Measurements from ENCODE around the gene SPG21. TPM values are rescaled to one million over a fixed set of nuclear protein-coding genes. Genes with fewer than 3 reads are reported as not detected.

The SPG21 gene
- total RNA-seq, 1 donor from 2014 or later = 41.5 TPM

DNA sequence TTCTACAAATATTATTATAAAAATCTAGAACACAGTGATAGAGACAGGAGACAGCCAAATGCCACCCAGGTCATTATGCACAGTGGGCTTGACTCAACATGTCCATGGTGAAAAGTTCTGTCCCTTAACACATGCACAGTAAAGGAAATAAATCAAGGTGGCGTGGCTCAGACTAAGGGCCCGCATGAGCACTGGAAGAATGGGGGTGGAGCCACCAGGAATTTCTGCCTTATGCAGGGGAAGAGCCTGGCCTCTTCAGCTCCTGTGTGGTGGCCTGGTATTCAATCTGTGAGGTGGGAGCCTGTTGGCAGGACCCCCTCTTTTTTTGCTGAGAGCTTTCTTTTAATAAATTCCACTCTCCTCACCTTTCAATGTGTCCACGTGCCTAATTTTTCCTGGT, 17.2 kb upstream of the SPG21 start:
- Histone ChIP-seq H3K4me1 (no peaks in the 10 kb centered on the region), H3K9me3 (no peaks in the 10 kb centered on the region), H3K4me3 (no peak overlapping the region), H3K27ac (no peak overlapping the region), H3K36me3 (peaks cover 22 to 38% of the 10 kb centered on the region in 2 donors), H3K27me3 (no peaks in the 10 kb centered on the region)
- DNase-seq (ENCODE audit: low spot score in 2 of 2) = no peak
- intact Hi-C loops (cut with DNase I) = no loop called here
- TF ChIP-seq, protein P1, sequence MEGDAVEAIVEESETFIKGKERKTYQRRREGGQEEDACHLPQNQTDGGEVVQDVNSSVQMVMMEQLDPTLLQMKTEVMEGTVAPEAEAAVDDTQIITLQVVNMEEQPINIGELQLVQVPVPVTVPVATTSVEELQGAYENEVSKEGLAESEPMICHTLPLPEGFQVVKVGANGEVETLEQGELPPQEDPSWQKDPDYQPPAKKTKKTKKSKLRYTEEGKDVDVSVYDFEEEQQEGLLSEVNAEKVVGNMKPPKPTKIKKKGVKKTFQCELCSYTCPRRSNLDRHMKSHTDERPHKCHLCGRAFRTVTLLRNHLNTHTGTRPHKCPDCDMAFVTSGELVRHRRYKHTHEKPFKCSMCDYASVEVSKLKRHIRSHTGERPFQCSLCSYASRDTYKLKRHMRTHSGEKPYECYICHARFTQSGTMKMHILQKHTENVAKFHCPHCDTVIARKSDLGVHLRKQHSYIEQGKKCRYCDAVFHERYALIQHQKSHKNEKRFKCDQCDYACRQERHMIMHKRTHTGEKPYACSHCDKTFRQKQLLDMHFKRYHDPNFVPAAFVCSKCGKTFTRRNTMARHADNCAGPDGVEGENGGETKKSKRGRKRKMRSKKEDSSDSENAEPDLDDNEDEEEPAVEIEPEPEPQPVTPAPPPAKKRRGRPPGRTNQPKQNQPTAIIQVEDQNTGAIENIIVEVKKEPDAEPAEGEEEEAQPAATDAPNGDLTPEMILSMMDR (IDR thresholded peaks at IDR 0.05) = no peak

DNA sequence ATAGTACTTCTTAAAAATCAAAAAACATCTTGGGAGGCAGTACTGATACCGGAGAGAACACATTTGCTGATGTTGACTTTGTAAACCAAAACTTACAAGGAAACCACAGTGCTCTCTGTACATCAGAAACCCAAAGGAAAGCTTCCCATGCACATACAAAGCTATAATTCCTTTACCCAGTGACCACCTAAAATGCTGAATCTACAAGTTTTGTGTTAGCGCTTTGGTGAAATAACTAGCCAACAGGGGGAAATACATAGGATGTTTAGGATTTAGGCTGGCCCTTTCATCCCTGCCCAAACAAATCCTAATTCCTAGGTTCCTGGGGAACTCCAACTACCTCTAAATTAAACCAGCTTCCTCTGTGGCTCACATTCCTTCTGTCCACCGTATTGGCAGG, 15.3 kb upstream of the SPG21 start:
- Histone ChIP-seq H3K27me3 (no peaks in the 10 kb centered on the region), H3K36me3 (peaks cover 14 to 27% of the 10 kb centered on the region in 2 donors), H3K4me3 (no peak overlapping the region), H3K4me1 (no peaks in the 10 kb centered on the region), H3K27ac (no peak overlapping the region), H3K9me3 (no peaks in the 10 kb centered on the region)
- DNase-seq (ENCODE audit: low spot score in 2 of 2) = no peak
- intact Hi-C loops (cut with DNase I) = no loop called here
- TF ChIP-seq, protein P1 (IDR thresholded peaks at IDR 0.05) = no peak

DNA sequence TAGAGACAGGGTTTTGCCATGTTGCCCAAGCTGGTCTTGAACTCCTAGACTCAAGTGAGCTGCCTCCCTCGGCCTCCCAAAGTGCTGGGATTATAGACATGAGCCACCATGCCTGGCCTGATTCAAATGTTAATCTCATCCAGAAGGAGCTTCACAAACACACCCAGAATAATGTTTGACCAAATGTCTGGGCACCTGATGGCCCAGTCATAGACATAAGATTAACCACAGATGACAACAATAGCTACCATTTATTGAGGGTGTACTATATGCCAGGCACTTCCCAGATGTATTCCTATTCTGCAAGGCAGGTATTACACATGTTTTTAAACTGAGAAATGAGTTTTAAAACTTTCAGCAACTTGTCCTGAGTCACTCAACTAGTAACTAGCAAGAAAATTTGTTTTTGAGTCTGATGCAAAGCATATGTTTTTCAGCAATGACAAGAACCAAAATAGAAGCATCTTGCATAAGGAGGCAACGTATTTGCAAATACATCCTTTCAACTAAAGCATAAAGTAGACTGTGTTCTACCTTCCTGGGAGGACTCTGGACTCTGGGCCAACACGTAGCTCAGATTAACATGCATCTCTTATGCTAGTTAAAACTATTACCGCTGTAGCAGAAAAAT, 8.1 kb upstream of the SPG21 start:
- Histone ChIP-seq H3K36me3 (peaks cover 2 to 6% of the 10 kb centered on the region in 2 donors), H3K4me3 (no peak overlapping the region), H3K27ac (no peak overlapping the region), H3K27me3 (no peaks in the 10 kb centered on the region), H3K9me3 (no peaks in the 10 kb centered on the region), H3K4me1 (no peaks in the 10 kb centered on the region)
- TF ChIP-seq, protein P1 (IDR thresholded peaks at IDR 0.05) = no peak
- DNase-seq (ENCODE audit: low spot score in 2 of 2) = no peak
- intact Hi-C loops (cut with DNase I) = no loop called here

DNA sequence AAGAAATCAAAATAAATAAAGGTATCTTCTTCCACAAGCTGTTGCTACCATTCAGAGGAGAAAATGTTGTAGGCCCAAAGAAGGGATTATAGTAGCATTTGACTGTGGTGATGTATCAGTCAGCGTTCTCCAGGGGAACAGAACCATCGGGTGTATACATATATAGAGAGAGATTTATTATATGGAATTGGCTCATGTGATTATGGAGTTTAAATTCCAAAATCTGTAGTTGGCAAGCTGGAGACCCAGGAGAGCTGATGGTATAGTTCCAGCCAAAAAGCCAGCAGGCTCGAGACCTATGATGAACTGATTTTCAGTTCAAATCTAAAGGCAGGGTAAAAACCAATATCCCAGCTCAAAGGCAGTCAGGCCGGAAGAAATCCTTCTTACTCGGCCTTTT, 7.4 kb upstream of the SPG21 start:
- TF ChIP-seq, protein P1 (IDR thresholded peaks at IDR 0.05) = no peak
- Histone ChIP-seq H3K9me3 (no peaks in the 10 kb centered on the region), H3K4me1 (no peaks in the 10 kb centered on the region), H3K36me3 (peaks cover 0 to 6% of the 10 kb centered on the region in 2 donors), H3K27ac (no peak overlapping the region), H3K4me3 (no peak overlapping the region), H3K27me3 (no peaks in the 10 kb centered on the region)
- intact Hi-C loops (cut with DNase I) = no loop called here
- no peak for DNase-seq (ENCODE audit: low spot score in 2 of 2)

DNA sequence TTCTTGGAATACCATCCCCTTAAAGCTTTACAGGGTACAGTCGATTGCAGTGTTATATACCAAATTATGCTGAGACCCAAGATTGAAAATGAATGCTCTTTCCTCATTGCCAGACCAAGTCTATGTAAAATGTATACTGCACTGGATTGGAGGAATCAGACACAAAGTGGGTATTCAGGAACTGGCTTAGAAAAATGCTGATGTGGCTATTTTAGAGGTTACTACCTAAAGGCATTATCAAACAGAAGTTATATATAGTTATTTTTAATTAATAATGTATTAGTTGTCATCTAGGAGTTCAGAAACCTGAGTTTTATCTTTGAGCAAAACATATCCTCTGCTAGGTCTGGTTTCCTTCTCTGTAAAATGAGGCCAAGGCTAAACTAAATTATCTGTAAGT, 3.6 kb upstream of the SPG21 start:
- Histone ChIP-seq H3K9me3 (no peaks in the 10 kb centered on the region), H3K27me3 (no peaks in the 10 kb centered on the region), H3K27ac (no peak overlapping the region), H3K4me1 (no peaks in the 10 kb centered on the region), H3K4me3 (no peak overlapping the region), H3K36me3 (no peaks in the 10 kb centered on the region)
- intact Hi-C loops (cut with DNase I) = no loop called here
- TF ChIP-seq, protein P1 (IDR thresholded peaks at IDR 0.05) = no peak
- DNase-seq (ENCODE audit: low spot score in 2 of 2) = no peak

Data from ascending aorta (tissue), 2 donors.